Prostate gland (tissue), 2 donors: ENCODE data around the gene NGLY1. TPM values are rescaled to one million over a fixed set of nuclear protein-coding genes. Genes with fewer than 3 reads are reported as not detected.

Source experiments
- DNase-seq: peaks from one replicate; pipeline ENCODE4 v3.0.0-alpha.2; 2019; ENCODE audit warnings: low spot score
- H3K27ac ChIP-seq, 2 donors: fragments of 200-600 bp; sonication (generic); 2 replicates each; pipeline ENCODE4 v1.5.1; 2017 to 2019
- H3K27me3 ChIP-seq: fragments of 200-600 bp; sonication (generic); replicated peaks from 2 replicates; pipeline ENCODE4 v1.5.1; 2019; ENCODE audit not compliant: insufficient read depth
- H3K36me3 ChIP-seq, 2 donors: fragments of 200-600 bp; sonication (generic); 1 replicate in 1 of 2; 2 replicates in 1 of 2; pipeline versions ENCODE4 v1.5.1 to v1.8.1; 2017 to 2019
- H3K4me1 ChIP-seq: fragments of 200-600 bp; sonication (generic); replicated peaks from 2 replicates; pipeline ENCODE4 v1.5.1; 2019
- H3K4me3 ChIP-seq, 2 donors: fragments of 200-600 bp; sonication (generic); 2 replicates each; pipeline ENCODE4 v1.5.1; 2017 to 2019
- H3K9me3 ChIP-seq: fragments of 200-600 bp; sonication (generic); 2 replicates; pipeline ENCODE4 v1.5.1; 2017
- POLR2A ChIP-seq: fragments of 450-650 bp; IDR thresholded peaks from one replicate; pipeline ENCODE4 v1.6.1; 2016; ENCODE audit warnings: antibody characterized with exemption, mild to moderate bottlenecking
- POLR2AphosphoS5 ChIP-seq: sonication (generic); formaldehyde crosslinking; IDR thresholded peaks from one replicate; pipeline ENCODE4 v1.6.1; 2017; ENCODE audit warnings: antibody characterized with exemption
- WGBS: methylation state at CpG from one replicate; pipeline ENCODE4 v1.1.5; 2018; 5-methylcytosine and 5-hydroxymethylcytosine counted together
- intact Hi-C: fragments of 100-400 bp; cut with DNase I; formaldehyde crosslinking; loops from one replicate; pipeline ENCODE4 v1.14.2; 2022
- total RNA-seq, 2 donors: library from RNA; depleted of rRNA; stranded (reverse); fragments of >200 nt; gene quantifications; one replicate each; pipeline ENCODE4 v1.1.0, GENCODE V29; 2016
- TF ChIP-seq, protein P1 (sequence below), 4 experiments: fragments of 200-600 bp in 2 of 4; fragments of 450-650 bp in 2 of 4; sonication (generic) in 2 of 4; IDR thresholded peaks; 1 replicate in 3 of 4; 2 replicates in 1 of 4; pipeline ENCODE4 v1.5.1; 2016 to 2019; ENCODE audit warnings: antibody characterized with exemption in 4 of 4, mild to moderate bottlenecking in 2 of 4, moderate library complexity in 2 of 4

Gene NGLY1
- total RNA-seq, 2 donors from 2014 or later: 35.6 to 36.8 TPM

DNA sequence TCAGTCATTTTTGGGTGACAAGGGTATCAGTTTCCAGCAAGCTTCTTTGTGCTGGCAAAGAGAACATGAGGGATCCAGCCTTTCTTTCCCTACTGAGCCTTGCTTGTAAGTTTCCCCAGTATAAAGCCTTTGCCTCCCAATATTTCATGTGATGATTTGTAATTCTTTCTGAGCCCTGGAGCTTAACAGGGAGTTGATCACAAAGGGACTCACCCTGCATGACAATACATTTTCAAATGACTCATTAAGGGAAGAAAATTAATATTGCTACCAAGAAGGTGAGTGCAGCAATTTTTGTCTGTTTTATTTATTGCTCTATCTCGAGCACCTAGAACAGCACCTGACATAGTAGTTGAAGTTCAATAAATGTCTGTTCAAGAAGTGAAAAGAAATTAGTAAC, 34.4 kb upstream of the NGLY1 start:
- Histone ChIP-seq H3K9me3 (no peaks in the 10 kb centered on the region), H3K4me1 (no peaks in the 10 kb centered on the region), H3K4me3 (no peak overlapping the region), H3K36me3 (no peaks in the 10 kb centered on the region), H3K27ac (no peak overlapping the region), H3K27me3 (no peaks in the 10 kb centered on the region)
- 78% methylated on average over 1 of the region's 1 CpG for WGBS
- intact Hi-C loops: no loop called here
- TF ChIP-seq, protein P1, sequence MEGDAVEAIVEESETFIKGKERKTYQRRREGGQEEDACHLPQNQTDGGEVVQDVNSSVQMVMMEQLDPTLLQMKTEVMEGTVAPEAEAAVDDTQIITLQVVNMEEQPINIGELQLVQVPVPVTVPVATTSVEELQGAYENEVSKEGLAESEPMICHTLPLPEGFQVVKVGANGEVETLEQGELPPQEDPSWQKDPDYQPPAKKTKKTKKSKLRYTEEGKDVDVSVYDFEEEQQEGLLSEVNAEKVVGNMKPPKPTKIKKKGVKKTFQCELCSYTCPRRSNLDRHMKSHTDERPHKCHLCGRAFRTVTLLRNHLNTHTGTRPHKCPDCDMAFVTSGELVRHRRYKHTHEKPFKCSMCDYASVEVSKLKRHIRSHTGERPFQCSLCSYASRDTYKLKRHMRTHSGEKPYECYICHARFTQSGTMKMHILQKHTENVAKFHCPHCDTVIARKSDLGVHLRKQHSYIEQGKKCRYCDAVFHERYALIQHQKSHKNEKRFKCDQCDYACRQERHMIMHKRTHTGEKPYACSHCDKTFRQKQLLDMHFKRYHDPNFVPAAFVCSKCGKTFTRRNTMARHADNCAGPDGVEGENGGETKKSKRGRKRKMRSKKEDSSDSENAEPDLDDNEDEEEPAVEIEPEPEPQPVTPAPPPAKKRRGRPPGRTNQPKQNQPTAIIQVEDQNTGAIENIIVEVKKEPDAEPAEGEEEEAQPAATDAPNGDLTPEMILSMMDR (IDR thresholded peaks at IDR 0.05): no peak
- no peak for TF ChIP-seq POLR2AphosphoS5
- no peak for TF ChIP-seq POLR2A
- DNase-seq: no peak

DNA sequence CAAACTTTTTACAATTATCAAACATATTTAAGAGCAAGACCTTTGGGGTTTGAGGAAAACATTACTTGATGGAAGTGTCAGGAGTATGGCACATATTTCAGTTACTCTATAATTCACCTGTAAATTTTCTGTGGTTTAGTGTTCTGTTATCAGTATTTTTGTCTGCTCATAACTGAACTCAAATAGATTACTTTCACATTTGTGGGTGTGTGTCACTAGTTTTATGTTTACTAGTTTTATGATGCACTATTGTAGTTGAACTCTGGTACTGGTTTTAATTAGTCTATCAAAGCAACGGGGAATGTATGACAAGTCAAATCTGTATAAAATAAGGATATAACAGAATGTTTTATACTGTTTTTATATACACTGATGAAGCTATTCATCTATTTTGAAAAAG, 33.9 kb upstream of the NGLY1 start:
- no peaks in the 10 kb centered on the region for H3K4me1 ChIP-seq
- intact Hi-C loops: no loop called here
- H3K4me3 ChIP-seq: no peak overlapping the region
- H3K27ac ChIP-seq: no peak overlapping the region
- no peaks in the 10 kb centered on the region for H3K36me3 ChIP-seq
- no peaks in the 10 kb centered on the region for H3K27me3 ChIP-seq
- WGBS: 23% methylated on average over 1 of the region's 1 CpG
- DNase-seq: no peak
- TF ChIP-seq, protein P1 (IDR thresholded peaks at IDR 0.05): no peak
- TF ChIP-seq POLR2A: no peak
- TF ChIP-seq POLR2AphosphoS5: no peak
- no peaks in the 10 kb centered on the region for H3K9me3 ChIP-seq

DNA sequence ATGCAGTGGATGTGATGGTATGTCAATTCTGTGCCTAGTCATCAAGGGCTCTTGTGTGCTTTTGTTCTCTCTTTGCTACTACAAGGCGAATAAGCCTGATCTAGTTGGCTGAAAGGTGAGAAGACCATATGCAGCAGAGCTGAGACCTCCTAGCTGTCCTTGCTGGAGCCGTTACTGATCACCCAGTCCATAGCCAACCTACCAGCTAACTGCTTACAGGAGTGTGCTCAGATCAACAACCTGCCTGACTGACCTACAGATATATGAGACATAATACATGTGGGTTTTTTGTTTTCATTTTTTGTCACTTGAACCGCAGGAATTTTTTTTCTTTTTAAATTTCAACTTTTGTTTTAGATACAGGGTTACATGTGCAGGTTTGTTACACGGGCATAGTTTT, 29.4 kb upstream of the NGLY1 start:
- intact Hi-C loops: no loop called here
- Histone ChIP-seq H3K36me3 (no peaks in the 10 kb centered on the region), H3K27ac (no peak overlapping the region), H3K4me3 (no peak overlapping the region), H3K9me3 (no peaks in the 10 kb centered on the region), H3K4me1 (no peaks in the 10 kb centered on the region), H3K27me3 (no peaks in the 10 kb centered on the region)
- no peak for DNase-seq
- no peak for TF ChIP-seq POLR2A
- TF ChIP-seq, protein P1 (IDR thresholded peaks at IDR 0.05): no peak
- TF ChIP-seq POLR2AphosphoS5: no peak
- WGBS: 92% methylated on average over 4 of the region's 4 CpGs

DNA sequence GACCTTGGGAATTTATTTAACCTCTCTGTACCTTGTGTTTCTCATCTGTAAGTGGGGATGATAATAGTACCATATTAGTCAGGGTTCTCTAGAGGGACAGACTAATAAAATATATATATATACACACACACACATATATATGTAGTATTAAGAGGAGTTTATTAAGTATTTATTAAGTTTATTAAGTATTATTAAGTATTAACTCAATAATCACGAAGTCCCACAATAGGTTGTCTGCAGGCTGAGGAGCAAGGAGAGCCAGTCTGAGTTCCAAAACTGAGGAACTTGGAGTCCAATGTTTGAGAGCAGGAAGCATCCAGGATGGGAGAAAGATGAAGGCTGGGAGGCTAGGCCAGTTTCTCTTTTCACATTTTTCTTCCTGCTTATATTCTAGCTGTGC, 21.4 kb upstream of the NGLY1 start:
- H3K9me3 ChIP-seq: no peaks in the 10 kb centered on the region
- no peaks in the 10 kb centered on the region for H3K4me1 ChIP-seq
- 89% methylated on average over 1 of the region's 1 CpG for WGBS
- intact Hi-C loops: no loop called here
- no peak overlapping the region for H3K4me3 ChIP-seq
- no peak for DNase-seq
- H3K27ac ChIP-seq: no peak overlapping the region
- no peaks in the 10 kb centered on the region for H3K36me3 ChIP-seq
- no peaks in the 10 kb centered on the region for H3K27me3 ChIP-seq
- TF ChIP-seq POLR2A (no peak), POLR2AphosphoS5 (no peak)
- TF ChIP-seq, protein P1 (IDR thresholded peaks at IDR 0.05): no peak

DNA sequence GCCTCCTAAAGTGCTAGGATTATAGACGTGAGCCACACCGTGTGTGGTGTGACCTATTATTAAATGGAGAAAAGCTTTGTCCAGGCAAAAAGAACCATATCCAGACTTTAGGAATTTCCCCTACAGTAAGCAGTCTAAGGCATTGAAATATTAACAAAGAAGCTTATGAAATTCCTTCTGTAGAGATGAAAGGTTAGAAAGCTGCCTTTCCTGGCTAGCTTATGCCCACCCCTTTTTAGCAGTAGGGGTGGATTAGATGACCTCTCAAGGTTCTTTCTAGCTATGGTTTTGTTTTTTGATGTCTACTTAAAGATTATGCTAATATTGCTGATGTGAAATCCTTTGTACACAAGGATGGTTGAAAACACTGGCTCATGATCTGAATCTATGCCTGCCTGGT, 20.6 kb upstream of the NGLY1 start:
- no peak overlapping the region for H3K4me3 ChIP-seq
- H3K4me1 ChIP-seq: no peaks in the 10 kb centered on the region
- WGBS: 88% methylated on average over 2 of the region's 2 CpGs
- H3K27me3 ChIP-seq: no peaks in the 10 kb centered on the region
- H3K36me3 ChIP-seq: no peaks in the 10 kb centered on the region
- intact Hi-C loops: no loop called here
- no peaks in the 10 kb centered on the region for H3K9me3 ChIP-seq
- no peak for TF ChIP-seq POLR2A
- TF ChIP-seq POLR2AphosphoS5: no peak
- TF ChIP-seq, protein P1 (IDR thresholded peaks at IDR 0.05): no peak
- no peak overlapping the region for H3K27ac ChIP-seq
- no peak for DNase-seq
